ENCODE measurements around the gene NUDT22.

DNA sequence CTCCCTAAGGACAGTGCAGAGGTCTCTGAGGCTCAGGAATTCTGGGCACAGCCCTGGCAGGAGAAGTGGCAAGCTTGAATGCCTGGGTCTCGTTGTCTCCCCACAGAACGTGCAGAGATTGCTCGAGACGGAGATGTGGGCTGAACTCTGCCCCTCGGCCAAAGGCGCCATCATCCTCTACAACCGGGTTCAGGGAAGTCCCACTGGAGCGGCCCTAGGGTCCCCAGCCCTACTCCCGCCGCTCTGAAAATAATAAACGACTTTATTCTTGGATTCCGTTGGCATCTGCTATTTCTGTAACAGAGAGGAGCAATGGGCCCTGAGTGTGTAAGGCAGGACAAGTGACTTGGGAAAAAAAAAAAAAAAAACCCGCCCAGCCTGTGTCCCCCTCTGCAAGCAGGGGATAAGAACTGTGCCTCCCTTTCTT is 3.7 kb downstream of the NUDT22 start:
- TF ChIP-seq MXI1 (conservative IDR thresholded peaks at IDR 0.05; ENCODE audit: poor library complexity, severe bottlenecking) (no peak), TAF1 (IDR thresholded peaks at IDR 0.05; ENCODE audit: low read depth) (no peak)
- TF ChIP-seq, protein P1, sequence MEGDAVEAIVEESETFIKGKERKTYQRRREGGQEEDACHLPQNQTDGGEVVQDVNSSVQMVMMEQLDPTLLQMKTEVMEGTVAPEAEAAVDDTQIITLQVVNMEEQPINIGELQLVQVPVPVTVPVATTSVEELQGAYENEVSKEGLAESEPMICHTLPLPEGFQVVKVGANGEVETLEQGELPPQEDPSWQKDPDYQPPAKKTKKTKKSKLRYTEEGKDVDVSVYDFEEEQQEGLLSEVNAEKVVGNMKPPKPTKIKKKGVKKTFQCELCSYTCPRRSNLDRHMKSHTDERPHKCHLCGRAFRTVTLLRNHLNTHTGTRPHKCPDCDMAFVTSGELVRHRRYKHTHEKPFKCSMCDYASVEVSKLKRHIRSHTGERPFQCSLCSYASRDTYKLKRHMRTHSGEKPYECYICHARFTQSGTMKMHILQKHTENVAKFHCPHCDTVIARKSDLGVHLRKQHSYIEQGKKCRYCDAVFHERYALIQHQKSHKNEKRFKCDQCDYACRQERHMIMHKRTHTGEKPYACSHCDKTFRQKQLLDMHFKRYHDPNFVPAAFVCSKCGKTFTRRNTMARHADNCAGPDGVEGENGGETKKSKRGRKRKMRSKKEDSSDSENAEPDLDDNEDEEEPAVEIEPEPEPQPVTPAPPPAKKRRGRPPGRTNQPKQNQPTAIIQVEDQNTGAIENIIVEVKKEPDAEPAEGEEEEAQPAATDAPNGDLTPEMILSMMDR (IDR thresholded peaks at IDR 0.05; ENCODE audit: poor library complexity, severe bottlenecking): no peak

Data from neural cell (in vitro differentiated cells).